Measurements from ENCODE around the gene CDK11A. TPM values are rescaled to one million over a fixed set of nuclear protein-coding genes. Genes with fewer than 3 reads are reported as not detected.

Gene CDK11A
- total RNA-seq, 1 experiment from 2014 or later, result 56.1 TPM

DNA sequence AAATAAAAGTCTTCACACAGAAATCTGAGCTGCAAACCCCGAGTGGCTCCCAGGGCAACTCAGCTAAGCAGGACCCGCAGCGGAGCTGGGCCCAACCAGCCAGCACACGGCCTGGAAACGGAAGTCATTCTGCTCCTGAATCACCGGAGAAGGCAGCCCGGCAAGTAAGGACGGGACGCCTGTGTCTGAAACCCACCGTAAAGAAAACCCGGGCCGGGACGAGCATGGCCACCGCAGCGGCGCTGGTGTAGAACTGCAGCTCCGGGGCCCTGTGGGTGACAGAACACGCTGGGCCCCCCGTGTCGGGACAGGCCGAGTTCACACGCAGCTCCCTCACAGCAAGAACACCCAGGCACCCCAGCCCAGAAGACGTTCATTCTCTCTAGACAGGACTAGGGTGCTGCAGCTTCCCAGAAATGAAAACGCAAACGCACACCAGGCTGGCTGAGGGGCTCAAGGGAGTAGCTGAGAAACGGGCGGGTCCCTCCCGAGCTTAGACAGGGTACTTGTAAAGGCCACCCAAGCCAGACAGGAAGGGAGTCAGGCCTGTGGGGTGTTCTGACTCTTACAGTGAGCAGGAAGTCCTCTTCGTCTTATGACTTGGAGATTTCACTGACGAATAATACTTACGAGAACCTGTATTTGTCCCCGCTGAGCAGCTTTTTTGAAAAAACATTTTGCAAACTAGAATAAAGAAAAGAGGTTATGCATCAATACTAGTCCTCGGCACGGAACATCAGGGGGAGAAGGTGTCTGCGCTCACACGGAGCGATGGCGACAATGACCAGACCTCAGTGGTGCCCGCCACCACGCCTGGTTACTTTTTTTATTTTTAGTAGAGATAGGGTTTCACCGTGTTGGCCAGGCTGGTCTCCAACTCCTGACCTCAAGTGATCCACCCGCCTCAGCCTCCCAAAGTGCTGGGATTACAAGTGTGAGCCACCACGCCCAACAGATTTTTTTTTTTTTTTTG, 54.4 kb downstream of the CDK11A start:
- TF ChIP-seq, protein P1, sequence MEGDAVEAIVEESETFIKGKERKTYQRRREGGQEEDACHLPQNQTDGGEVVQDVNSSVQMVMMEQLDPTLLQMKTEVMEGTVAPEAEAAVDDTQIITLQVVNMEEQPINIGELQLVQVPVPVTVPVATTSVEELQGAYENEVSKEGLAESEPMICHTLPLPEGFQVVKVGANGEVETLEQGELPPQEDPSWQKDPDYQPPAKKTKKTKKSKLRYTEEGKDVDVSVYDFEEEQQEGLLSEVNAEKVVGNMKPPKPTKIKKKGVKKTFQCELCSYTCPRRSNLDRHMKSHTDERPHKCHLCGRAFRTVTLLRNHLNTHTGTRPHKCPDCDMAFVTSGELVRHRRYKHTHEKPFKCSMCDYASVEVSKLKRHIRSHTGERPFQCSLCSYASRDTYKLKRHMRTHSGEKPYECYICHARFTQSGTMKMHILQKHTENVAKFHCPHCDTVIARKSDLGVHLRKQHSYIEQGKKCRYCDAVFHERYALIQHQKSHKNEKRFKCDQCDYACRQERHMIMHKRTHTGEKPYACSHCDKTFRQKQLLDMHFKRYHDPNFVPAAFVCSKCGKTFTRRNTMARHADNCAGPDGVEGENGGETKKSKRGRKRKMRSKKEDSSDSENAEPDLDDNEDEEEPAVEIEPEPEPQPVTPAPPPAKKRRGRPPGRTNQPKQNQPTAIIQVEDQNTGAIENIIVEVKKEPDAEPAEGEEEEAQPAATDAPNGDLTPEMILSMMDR (conservative IDR thresholded peaks at IDR 0.05; ENCODE audit: low read depth, low read length), result no peak
- no peak for TF ChIP-seq EZH2 (IDR thresholded peaks at IDR 0.05; ENCODE audit: borderline replicate concordance, low read depth, low read length, poor library complexity, severe bottlenecking)
- ChIA-PET CTCF (no interaction called here), POLR2A (ENCODE audit: low non-redundant PET) (no interaction called here)
- H3K9me3 ChIP-seq (ENCODE audit: low read depth, low read length, poor library complexity, severe bottlenecking), result no peaks in the 10 kb centered on the region
- H3K27ac ChIP-seq (ENCODE audit: low read depth, low read length, poor library complexity, severe bottlenecking), result no peak overlapping the region
- intact Hi-C loops (cut with micrococcal nuclease; ENCODE audit: unreplicated experiment), result no loop called here
- no peaks in the 10 kb centered on the region for H3K27me3 ChIP-seq (replicated peaks; ENCODE audit: insufficient read depth, low read depth, low read length, poor library complexity)
- peaks cover 38% of the 10 kb centered on the region for H3K36me3 ChIP-seq (ENCODE audit: insufficient read depth, low read length, poor library complexity, severe bottlenecking)
- no peak overlapping the region for H3K4me3 ChIP-seq (ENCODE audit: low read depth, low read length, poor library complexity, severe bottlenecking)
- H3K4me1 ChIP-seq (ENCODE audit: insufficient read depth, low read length, poor library complexity, severe bottlenecking), result no peaks in the 10 kb centered on the region
- DNase-seq (ENCODE audit: low spot score), result no peak
- BruUV-seq (replicated peaks), result no TSS peak

DNA sequence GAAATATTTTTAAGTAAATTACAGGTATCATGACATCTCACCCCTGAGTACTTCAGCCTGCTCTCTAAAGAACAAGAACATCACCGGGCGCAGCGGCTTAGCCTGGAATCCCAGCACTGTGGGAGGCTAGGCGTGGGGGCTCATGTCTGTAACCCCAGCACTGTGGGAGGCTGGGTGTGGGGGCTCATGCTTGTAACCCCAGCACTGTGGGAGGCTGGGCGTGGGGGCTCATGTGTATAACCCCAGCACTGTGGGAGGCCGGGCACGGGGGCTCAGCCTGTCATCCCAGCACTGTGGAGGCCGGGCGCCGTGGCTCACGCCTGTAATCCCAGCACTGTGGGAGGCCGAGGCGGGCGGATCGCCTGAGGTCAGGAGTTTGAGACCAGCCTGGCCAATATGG, 57.6 kb downstream of the CDK11A start:
- intact Hi-C loops (cut with micrococcal nuclease; ENCODE audit: unreplicated experiment), result no loop called here
- no TSS peak for BruUV-seq (replicated peaks)
- DNase-seq (ENCODE audit: low spot score), result no peak

DNA sequence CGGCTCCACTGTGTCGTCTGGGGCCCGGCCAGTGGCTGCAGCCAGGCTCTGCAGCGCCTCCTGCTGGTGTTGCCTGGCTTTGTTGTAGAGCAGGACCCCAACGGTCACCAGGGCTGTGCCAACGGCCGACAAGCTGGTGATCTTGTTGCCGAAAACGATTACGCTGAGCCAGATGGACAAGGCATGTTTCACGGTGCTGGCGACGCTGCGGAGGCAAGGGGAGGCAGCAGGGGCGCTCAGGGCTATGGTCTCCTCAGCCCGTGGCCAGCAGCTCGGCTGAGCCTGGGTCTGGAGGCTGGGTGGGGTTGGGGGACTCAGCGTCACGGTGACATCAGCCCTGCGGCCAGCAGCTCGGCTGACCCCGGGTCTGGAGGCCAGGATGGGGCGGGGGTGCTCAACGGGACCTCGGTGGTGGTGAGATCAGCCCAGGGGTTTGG, 58.3 kb downstream of the CDK11A start:
- ChIA-PET POLR2A (ENCODE audit: low non-redundant PET) (no interaction called here), CTCF (no interaction called here)
- peaks cover 29% of the 10 kb centered on the region for H3K36me3 ChIP-seq (ENCODE audit: insufficient read depth, low read length, poor library complexity, severe bottlenecking)
- no peaks in the 10 kb centered on the region for H3K27me3 ChIP-seq (replicated peaks; ENCODE audit: insufficient read depth, low read depth, low read length, poor library complexity)
- no peak overlapping the region for H3K4me3 ChIP-seq (ENCODE audit: low read depth, low read length, poor library complexity, severe bottlenecking)
- peak; percentile 41 for DNase-seq (ENCODE audit: low spot score)
- H3K9me3 ChIP-seq (ENCODE audit: low read depth, low read length, poor library complexity, severe bottlenecking), result no peaks in the 10 kb centered on the region
- intact Hi-C loops (cut with micrococcal nuclease; ENCODE audit: unreplicated experiment), result no loop called here
- peaks cover 10% of the 10 kb centered on the region for H3K4me1 ChIP-seq (ENCODE audit: insufficient read depth, low read length, poor library complexity, severe bottlenecking)
- no peak for TF ChIP-seq EZH2 (IDR thresholded peaks at IDR 0.05; ENCODE audit: borderline replicate concordance, low read depth, low read length, poor library complexity, severe bottlenecking)
- TF ChIP-seq, protein P1 (conservative IDR thresholded peaks at IDR 0.05; ENCODE audit: low read depth, low read length), result peak; percentile 78
- no peak overlapping the region for H3K27ac ChIP-seq (ENCODE audit: low read depth, low read length, poor library complexity, severe bottlenecking)
- BruUV-seq (replicated peaks), result no TSS peak

More for the DNA sequence above, 57.6 kb downstream of the CDK11A start:
- Histone ChIP-seq H3K4me1 (ENCODE audit: insufficient read depth, low read length, poor library complexity, severe bottlenecking) (peaks cover 10% of the 10 kb centered on the region), H3K27ac (ENCODE audit: low read depth, low read length, poor library complexity, severe bottlenecking) (no peak overlapping the region), H3K27me3 (replicated peaks; ENCODE audit: insufficient read depth, low read depth, low read length, poor library complexity) (no peaks in the 10 kb centered on the region), H3K4me3 (ENCODE audit: low read depth, low read length, poor library complexity, severe bottlenecking) (no peak overlapping the region), H3K9me3 (ENCODE audit: low read depth, low read length, poor library complexity, severe bottlenecking) (no peaks in the 10 kb centered on the region), H3K36me3 (ENCODE audit: insufficient read depth, low read length, poor library complexity, severe bottlenecking) (peaks cover 35% of the 10 kb centered on the region)
- CTCF ChIA-PET, result no interaction called here
- TF ChIP-seq EZH2 (IDR thresholded peaks at IDR 0.05; ENCODE audit: borderline replicate concordance, low read depth, low read length, poor library complexity, severe bottlenecking), result no peak
- TF ChIP-seq, protein P1 (conservative IDR thresholded peaks at IDR 0.05; ENCODE audit: low read depth, low read length), result no peak
- POLR2A ChIA-PET (ENCODE audit: low non-redundant PET), result no interaction called here
